Measurements from ENCODE around the gene DDX19B.
"Not testable (repeated sequence)": the region's sequence is repeated elsewhere in the genome, so short reads cannot be mapped to it uniquely, and the experiment has no call there.

DDX19B gene

DNA sequence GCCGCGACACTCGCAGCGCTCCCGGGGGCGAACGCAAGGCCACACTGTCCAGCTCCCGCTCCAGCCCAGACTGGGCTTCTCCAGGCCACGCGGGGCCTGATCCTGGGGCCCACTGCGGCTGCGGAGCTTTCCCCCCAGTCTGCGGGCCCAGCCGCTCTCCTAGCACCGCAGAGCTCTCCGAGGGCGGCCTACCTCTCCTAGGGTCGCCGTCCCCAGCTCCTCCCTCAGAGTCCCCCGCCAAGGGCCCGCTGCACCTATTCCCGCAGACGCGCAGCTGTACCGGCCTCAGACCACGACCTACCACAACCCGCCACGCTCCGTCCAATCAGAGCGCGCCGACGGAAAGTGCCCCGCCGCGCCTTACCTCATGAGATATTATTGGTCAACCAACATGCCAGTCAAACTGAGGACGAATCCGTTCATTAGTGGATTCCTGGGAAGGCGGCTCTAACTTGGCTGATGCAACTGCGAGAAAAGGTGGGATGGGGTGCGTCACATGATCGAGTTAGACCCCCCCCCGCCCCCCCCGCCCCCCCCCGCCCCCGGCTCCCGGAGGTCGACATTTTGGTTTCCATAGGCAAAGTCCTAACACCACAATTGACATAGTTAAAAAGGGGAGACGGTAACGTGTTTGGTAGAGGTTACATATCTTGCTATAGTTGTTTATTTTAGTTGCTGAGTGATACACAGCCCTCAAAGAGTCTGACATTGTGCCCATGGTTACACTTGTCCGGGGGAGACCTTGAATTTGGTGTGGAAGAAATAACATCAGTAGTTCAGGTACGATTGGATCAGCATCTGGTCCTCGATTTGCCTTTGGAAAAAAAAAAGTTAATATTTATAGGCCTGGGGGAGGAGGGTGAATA lies 9.5 kb upstream of the DDX19B start, which contains the start of gene AARS1:
Gene AARS1, minus strand, starts transcription at position 278 of the 866 bp plus-strand sequence. CDS start 6,743 bp downstream, outside the sequence.
- DNase-seq, result peak; percentile 96 to 99

DNA sequence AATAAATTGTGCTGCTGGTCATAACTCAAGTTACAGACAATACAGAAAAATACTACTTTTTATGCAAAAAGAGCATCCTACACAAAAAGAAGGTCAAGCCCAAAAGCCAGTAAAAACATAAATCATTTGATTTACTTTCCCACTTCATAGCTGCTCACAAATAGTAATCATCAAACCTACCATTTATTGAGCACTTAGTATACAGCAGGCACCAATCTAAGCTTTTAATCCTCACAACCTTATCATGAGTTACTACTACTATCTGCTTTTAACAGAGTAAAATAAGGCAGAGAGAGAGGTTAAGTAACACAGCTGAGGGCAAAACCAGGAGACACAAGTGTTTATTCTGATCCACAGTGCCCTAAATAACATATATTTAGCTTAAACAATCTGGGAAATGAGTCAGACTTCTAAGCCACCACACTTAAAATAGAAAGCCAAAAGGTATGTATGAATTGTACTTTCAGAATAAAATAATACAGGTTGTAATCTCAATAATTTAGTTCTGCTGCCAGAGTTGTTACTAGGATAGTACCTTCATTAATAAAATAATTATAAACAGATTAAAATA lies 8.0 kb upstream of the DDX19B start:
- DNase-seq, result no peak

- DNase-seq, result not testable (repeated sequence)
Observed at GRCh38 chr16:70292148-70292547, 6.8 kb upstream of the DDX19B start.

- no peak for DNase-seq
Observed at GRCh38 chr16:70294385-70295025, 4.5 kb upstream of the DDX19B start.

DNA sequence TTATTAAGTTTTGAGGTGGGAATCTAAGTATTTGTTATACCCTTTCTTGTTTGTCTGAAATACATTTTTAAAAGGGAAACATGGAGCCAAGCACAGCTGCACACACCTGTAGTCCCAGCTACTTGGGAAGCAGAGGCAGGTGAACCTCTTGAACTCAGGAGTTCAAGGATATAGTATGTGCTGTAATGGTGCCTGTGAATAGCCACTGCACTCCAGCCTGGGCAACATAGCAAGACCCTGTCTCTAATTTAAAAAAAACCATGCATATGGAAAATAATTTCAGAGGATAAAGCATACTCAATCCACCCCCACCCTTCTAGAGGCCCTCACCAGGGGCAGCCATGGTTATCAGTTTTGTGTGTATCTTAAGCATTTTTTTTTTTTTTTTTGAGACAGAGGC lies 3.4 kb upstream of the DDX19B start:
- no peak for DNase-seq

DNA sequence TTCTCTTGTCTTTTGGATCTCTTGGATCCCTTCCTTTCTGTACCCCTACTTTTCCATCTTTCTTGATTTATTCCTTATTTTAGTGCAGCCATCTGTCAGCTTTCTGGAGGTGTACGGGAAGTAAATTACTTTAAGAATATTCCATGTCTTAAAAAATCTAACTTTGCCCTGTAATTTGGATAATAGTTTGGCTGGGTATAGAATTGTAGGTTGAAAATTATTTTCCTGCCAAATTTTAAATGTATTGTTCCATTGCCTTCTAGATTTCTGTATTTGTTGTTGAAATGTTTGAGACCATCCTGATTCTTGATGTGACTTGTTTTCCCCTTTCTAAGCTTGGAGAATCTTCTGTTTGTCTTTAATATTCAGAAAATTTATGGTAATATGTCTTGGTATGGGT lies 2.1 kb downstream of the DDX19B start:
- no peak for DNase-seq

DNA sequence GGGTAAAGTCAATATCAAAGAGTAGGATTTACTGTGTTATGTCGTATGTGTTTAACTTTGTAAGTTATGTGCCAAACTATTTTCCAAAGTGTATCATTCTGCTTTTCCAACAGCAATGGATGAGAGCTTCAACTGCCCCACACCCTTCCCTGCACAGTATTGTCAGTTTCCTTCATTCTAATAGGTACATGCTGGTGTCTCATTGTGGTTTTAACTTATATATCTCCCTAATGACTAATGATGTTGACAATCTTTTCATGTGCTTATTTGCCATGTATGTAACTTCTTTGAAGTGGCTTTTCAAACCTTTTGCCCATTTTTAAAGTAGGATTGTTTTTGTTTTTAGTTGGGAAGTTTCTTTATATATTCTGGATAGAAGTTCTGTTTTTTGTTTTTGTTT lies 3.8 kb downstream of the DDX19B start:
- no peak for DNase-seq

DNA sequence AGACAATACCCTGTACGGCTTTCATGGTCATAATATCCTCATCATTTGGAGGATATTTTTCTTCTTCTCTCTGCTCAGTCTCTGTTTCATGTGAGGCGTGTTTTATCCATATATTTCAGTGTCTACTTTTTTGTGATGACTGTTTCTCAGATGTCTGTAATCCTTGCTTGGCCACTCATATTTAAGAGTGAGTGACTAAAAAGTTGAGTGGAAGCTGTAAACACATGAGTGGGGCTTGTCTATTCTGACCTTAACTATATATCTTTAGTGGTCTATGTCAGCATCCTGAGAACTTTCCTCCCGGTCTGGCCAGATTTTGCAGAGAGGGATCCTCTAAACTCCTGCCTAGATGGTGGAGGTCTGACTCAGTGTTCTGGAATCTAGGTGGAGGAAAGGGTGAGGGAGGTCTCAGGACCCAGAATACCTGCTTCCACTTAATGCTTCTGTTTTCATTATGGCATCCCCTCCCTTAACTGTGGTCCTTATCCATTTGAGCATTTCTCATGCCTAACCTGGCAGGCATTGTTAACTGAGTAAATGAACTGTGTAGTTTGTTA lies 6.0 kb downstream of the DDX19B start:
- no peak for DNase-seq

DNA sequence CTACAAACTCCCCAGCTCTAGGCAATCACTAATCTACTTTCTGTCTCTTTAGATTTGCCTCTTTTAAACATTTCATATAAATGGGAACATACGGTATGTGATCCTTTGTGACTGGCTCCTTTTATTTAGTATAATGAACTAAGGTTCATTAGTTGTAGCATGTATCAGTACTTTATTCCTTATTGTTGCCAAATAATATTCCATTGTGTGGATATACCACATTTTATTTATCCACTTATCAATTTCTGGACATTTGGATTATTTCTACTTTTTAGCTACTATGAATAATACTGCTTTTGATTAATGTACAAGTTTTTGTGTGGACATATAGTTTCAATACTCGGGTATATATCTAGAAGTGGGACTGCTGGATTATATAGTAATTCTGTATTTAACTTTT lies 7.9 kb downstream of the DDX19B start:
- DNase-seq, result no peak

- DNase-seq, result not testable (repeated sequence)
Observed at GRCh38 chr16:70307726-70308125, 8.7 kb downstream of the DDX19B start.

DNA sequence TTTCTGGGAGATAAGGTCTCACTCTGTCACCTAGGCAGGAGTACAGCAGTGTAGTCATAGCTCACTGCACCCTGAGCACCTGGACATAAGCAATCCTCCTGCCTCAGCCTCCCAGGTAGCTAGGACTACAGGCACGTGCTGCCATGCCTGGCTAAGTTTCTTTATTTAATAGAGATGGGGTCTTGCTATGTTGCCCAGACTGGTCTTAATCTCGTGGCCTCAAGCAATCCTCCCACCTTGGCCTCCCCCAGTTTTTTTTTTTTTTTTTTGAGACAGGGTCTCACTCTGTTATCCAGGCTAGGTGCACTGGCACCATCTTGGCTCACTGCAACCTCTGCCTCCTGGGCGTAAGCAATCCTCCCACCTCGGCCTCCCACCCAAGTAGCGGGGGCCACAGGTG lies 21.1 kb downstream of the DDX19B start:
- DNase-seq, result no peak

- DNase-seq, result no peak
Observed at GRCh38 chr16:70324998-70325747, 26.2 kb downstream of the DDX19B start.

GRCh38 chr16:70331091-70331490 lies 32.1 kb downstream of the DDX19B start:
- no peak for DNase-seq

GRCh38 chr16:70331588-70332358 lies 32.8 kb downstream of the DDX19B start:
- DNase-seq, result peak in 1 of 2 donors; percentile 17

DNA sequence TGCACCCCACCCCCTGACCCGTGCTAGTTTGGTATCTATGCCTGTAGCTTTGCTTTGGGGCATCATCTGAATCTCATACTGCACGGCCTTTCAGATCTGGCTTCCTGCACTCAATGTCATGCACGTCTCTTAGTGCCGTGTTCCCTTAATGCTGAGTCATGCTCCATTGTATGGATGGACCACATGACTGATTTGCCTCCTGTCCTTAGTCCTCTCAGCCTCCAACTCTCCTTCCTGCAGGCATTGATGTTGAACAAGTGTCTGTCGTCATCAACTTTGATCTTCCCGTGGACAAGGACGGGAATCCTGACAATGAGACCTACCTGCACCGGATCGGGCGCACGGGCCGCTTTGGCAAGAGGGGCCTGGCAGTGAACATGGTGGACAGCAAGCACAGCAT lies 33.7 kb downstream of the DDX19B start:
- DNase-seq, result not testable (repeated sequence)

DNA sequence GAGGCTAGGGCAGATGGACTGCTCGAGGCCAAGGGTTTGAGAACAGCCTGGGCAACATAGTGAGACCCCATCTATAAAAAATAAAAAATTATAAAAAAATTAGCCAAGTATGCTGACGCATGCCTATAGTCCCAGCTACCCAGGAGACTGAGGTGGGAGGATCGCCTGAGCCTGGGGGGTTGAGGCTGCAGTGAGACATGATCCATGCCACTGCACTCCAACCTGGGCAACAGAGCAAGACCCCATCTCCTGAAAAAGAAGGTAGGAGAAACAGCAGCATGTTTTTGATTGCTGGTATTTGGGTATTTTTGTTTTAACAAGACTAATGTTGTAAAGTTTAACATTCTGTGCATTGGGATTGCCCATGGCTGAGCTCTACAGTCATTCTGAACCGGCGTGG lies 38.8 kb downstream of the DDX19B start:
- DNase-seq, result no peak

DNA sequence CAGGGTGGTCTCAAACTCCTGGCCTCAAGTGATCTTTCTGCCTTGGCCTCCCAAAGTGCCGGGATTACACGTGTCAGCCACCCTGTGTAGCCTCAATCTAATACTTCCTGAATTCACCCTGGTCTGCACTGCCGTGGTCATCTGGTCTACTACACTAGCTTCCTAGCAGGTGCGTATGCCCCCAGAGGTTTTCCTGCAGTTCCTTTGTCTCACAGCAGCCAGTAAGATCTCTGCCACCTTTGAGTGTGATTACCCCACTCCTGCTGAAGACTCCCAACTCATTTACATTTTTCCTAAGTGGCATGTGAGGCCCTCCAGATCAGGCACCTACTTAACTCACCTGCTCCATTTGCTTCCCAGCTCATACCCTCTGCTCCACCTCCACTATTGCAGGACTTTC lies 42.6 kb downstream of the DDX19B start:
- DNase-seq, result no peak

DNA sequence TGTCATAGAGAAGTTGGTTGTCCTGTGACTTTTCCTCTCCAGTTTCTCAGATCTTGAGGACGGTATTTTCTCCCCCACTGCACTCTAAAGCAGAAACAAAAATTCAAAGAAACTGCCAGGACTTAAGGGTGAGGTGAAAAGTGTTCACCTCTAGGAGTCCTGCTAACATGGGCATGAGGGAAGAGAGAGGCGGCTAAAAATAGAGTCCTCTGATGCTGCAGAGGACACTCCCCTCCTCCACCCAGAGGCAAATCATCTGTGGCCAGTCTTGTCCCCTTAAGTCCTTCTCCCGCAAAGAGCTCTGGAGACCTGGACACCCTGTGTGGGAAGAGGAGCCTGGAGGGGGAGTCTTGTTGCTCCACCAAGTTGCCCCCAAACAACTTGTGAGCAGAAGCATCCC lies 43.0 kb downstream of the DDX19B start:
- DNase-seq, result no peak

GRCh38 chr16:70345840-70346239 lies 46.9 kb downstream of the DDX19B start:
- no peak for DNase-seq

- DNase-seq, result no peak
Observed at GRCh38 chr16:70348991-70349390, 50.0 kb downstream of the DDX19B start.

GRCh38 chr16:70349783-70350182 lies 50.8 kb downstream of the DDX19B start:
- no peak for DNase-seq

DNA sequence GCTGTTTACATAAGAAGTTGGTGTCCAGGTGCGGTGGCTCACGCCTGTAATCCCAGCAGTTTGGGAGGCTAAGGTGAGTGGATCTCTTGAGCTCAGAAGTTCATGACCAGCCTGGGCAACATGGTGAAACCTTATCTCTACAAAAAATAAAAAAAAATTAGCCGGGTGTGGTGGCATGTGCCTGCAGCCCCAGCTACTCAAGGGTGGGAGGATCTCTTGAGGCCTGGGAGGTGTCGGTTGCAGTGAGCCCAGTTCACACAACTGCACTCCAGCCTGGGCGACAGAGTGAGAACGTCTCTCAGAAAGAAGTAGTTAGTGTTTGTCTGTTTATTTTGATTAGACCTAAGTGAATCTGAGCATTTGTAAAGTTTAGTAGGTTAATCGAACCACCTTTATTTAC lies 60.6 kb downstream of the DDX19B start:
- no peak for DNase-seq

Measured in CD4-positive, alpha-beta T cell treated with Interferon alpha-2 for 1 hour (primary cell).